ENCODE measurements around the gene ODR4.

The ODR4 gene

GRCh38 chr1:186413319-186413718 is 37.7 kb downstream of the ODR4 start:
- TF ChIP-seq, protein P1, sequence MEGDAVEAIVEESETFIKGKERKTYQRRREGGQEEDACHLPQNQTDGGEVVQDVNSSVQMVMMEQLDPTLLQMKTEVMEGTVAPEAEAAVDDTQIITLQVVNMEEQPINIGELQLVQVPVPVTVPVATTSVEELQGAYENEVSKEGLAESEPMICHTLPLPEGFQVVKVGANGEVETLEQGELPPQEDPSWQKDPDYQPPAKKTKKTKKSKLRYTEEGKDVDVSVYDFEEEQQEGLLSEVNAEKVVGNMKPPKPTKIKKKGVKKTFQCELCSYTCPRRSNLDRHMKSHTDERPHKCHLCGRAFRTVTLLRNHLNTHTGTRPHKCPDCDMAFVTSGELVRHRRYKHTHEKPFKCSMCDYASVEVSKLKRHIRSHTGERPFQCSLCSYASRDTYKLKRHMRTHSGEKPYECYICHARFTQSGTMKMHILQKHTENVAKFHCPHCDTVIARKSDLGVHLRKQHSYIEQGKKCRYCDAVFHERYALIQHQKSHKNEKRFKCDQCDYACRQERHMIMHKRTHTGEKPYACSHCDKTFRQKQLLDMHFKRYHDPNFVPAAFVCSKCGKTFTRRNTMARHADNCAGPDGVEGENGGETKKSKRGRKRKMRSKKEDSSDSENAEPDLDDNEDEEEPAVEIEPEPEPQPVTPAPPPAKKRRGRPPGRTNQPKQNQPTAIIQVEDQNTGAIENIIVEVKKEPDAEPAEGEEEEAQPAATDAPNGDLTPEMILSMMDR (IDR thresholded peaks at IDR 0.05; ENCODE audit: low read length): no peak
- TF ChIP-seq EZH2 (IDR thresholded peaks at IDR 0.05; ENCODE audit: borderline replicate concordance, low read length): no peak
- no peaks in the 10 kb centered on the region for H3K79me2 ChIP-seq (ENCODE audit: insufficient read depth, low read length)
- no peaks in the 10 kb centered on the region for H4K20me1 ChIP-seq (ENCODE audit: insufficient read depth, low read length)
- no peaks in the 10 kb centered on the region for H3K9me3 ChIP-seq (ENCODE audit: low read length)
- no peaks in the 10 kb centered on the region for H3K9me2 ChIP-seq (ENCODE audit: low read depth, low read length)
- no peak overlapping the region for H3K4me3 ChIP-seq (ENCODE audit: low read depth, low read length, poor library complexity, severe bottlenecking)
- H3K9ac ChIP-seq (ENCODE audit: low read length): no peak overlapping the region
- H3K27ac ChIP-seq (ENCODE audit: low read depth, low read length, poor library complexity, severe bottlenecking): no peak overlapping the region
- H2AFZ ChIP-seq (ENCODE audit: low read length): no peak overlapping the region
- no peaks in the 10 kb centered on the region for H3K4me1 ChIP-seq (ENCODE audit: insufficient read depth, low read length, severe bottlenecking)
- H3K36me3 ChIP-seq (ENCODE audit: insufficient read depth, low read length): peaks cover 18% of the 10 kb centered on the region
- H3F3A ChIP-seq (ENCODE audit: insufficient read depth, low read length): 0 out of 2 replicates have a peak, but pooled peaks cover 3% of the 10 kb centered on the region
- no peak overlapping the region for H3K4me2 ChIP-seq (ENCODE audit: low read length)
- no peaks in the 10 kb centered on the region for H3K27me3 ChIP-seq (ENCODE audit: insufficient read depth, low read length)

GRCh38 chr1:186418503-186418902 is 42.9 kb downstream of the ODR4 start:
- no peaks in the 10 kb centered on the region for H3F3A ChIP-seq (ENCODE audit: insufficient read depth, low read length)
- H3K27ac ChIP-seq (ENCODE audit: low read depth, low read length, poor library complexity, severe bottlenecking): no peak overlapping the region
- TF ChIP-seq, protein P1 (IDR thresholded peaks at IDR 0.05; ENCODE audit: low read length): no peak
- no peak for TF ChIP-seq EZH2 (IDR thresholded peaks at IDR 0.05; ENCODE audit: borderline replicate concordance, low read length)
- no peak overlapping the region for H3K9ac ChIP-seq (ENCODE audit: low read length)
- no peaks in the 10 kb centered on the region for H3K4me1 ChIP-seq (ENCODE audit: insufficient read depth, low read length, severe bottlenecking)
- H3K36me3 ChIP-seq (ENCODE audit: insufficient read depth, low read length): peaks cover 20% of the 10 kb centered on the region
- no peaks in the 10 kb centered on the region for H3K9me2 ChIP-seq (ENCODE audit: low read depth, low read length)
- no peaks in the 10 kb centered on the region for H3K27me3 ChIP-seq (ENCODE audit: insufficient read depth, low read length)
- no peak overlapping the region for H3K4me3 ChIP-seq (ENCODE audit: low read depth, low read length, poor library complexity, severe bottlenecking)
- no peaks in the 10 kb centered on the region for H3K9me3 ChIP-seq (ENCODE audit: low read length)
- H4K20me1 ChIP-seq (ENCODE audit: insufficient read depth, low read length): no peaks in the 10 kb centered on the region
- no peaks in the 10 kb centered on the region for H3K79me2 ChIP-seq (ENCODE audit: insufficient read depth, low read length)
- no peak overlapping the region for H2AFZ ChIP-seq (ENCODE audit: low read length)
- no peak overlapping the region for H3K4me2 ChIP-seq (ENCODE audit: low read length)

DNA sequence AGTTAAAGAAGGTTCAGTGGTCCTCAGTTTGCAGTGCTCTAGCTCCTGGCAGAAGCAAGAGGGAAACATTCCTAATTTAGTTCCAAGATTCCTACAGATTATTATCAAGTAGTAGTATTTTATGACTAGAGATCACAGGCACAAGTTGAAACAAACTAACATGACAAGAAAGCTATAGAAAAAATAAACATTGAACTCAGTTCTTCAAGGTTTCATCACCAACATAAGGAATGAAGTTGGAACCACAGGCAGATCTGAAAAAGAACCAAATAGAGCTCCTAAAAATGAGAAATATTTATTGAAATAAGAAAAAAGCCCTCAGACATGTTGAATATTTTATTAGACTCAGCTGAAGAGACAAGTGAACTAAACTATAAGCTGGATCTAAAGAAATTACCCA is 44.7 kb downstream of the ODR4 start:
- no peaks in the 10 kb centered on the region for H3K9me3 ChIP-seq (ENCODE audit: low read length)
- no peak overlapping the region for H3K4me3 ChIP-seq (ENCODE audit: low read depth, low read length, poor library complexity, severe bottlenecking)
- no peak for TF ChIP-seq EZH2 (IDR thresholded peaks at IDR 0.05; ENCODE audit: borderline replicate concordance, low read length)
- TF ChIP-seq, protein P1 (IDR thresholded peaks at IDR 0.05; ENCODE audit: low read length): no peak
- H3K27ac ChIP-seq (ENCODE audit: low read depth, low read length, poor library complexity, severe bottlenecking): no peak overlapping the region
- no peaks in the 10 kb centered on the region for H3K9me2 ChIP-seq (ENCODE audit: low read depth, low read length)
- H3K4me1 ChIP-seq (ENCODE audit: insufficient read depth, low read length, severe bottlenecking): no peaks in the 10 kb centered on the region
- H3F3A ChIP-seq (ENCODE audit: insufficient read depth, low read length): no peaks in the 10 kb centered on the region
- H2AFZ ChIP-seq (ENCODE audit: low read length): no peak overlapping the region
- H3K4me2 ChIP-seq (ENCODE audit: low read length): no peak overlapping the region
- no peaks in the 10 kb centered on the region for H3K27me3 ChIP-seq (ENCODE audit: insufficient read depth, low read length)
- H3K9ac ChIP-seq (ENCODE audit: low read length): no peak overlapping the region
- H3K36me3 ChIP-seq (ENCODE audit: insufficient read depth, low read length): peaks cover 20% of the 10 kb centered on the region
- no peaks in the 10 kb centered on the region for H4K20me1 ChIP-seq (ENCODE audit: insufficient read depth, low read length)
- H3K79me2 ChIP-seq (ENCODE audit: insufficient read depth, low read length): no peaks in the 10 kb centered on the region

All from OCI-LY1 (cell line).